Muscle layer of colon (tissue), 2 donors: ENCODE results near the gene CACNA1E.

ENCODE experiments used
- H3K27ac ChIP-seq: one replicate; pipeline ENCODE4 v1.7.0; 2013; ENCODE audit warnings: low read depth, mild to moderate bottlenecking, low read length, moderate library complexity
- H3K27me3 ChIP-seq, 2 donors: one replicate each; pipeline ENCODE4 v1.7.0; 2013; ENCODE audit warnings: low read length in 2 of 2, mild to moderate bottlenecking in 2 of 2; ENCODE audit not compliant: insufficient read depth in 2 of 2, control insufficient read depth in 1 of 2
- H3K36me3 ChIP-seq: one replicate; pipeline ENCODE4 v1.7.0; 2013; ENCODE audit warnings: mild to moderate bottlenecking, low read length; ENCODE audit not compliant: insufficient read depth
- H3K4me1 ChIP-seq: one replicate; pipeline ENCODE4 v1.7.0; 2013; ENCODE audit warnings: mild to moderate bottlenecking, low read length; ENCODE audit not compliant: insufficient read depth
- H3K4me3 ChIP-seq, 2 donors: one replicate each; pipeline ENCODE4 v1.7.0; 2013; ENCODE audit warnings: low read length in 2 of 2, low read depth in 1 of 2, mild to moderate bottlenecking in 1 of 2, moderate library complexity in 1 of 2
- H3K9ac ChIP-seq: one replicate; pipeline ENCODE4 v1.7.0; 2013; ENCODE audit warnings: low read length
- H3K9me3 ChIP-seq: one replicate; pipeline ENCODE4 v1.7.0; 2013; ENCODE audit warnings: mild to moderate bottlenecking, low read length
- donor health status: abdominal sarcoma.
- donor health status: Adenocarcinoma of cecum.

CACNA1E gene

DNA sequence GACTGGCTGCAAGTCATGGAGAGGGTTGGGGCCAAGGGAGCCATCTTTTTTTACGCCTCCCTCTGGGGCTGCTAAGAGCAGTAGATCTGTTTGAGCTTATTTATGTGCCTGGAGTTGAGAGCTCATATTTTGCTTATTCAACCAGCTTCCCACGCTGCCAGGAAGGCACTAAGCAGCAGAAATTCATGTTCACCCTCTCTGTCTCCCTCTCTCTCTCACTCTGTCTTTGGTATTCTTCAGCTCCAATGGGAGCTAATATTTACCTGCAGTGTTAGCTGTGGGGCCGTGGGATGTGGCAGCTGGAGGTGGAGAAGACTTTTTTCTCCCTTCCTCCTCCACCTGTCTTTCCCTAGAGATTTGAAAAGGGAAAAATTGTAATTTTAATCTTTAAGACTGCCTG lies 26.8 kb upstream of the CACNA1E start:
- Histone ChIP-seq H3K9ac (no peak overlapping the region), H3K36me3 (no peaks in the 10 kb centered on the region), H3K4me1 (no peaks in the 10 kb centered on the region), H3K27me3 (no peaks in the 10 kb centered on the region), H3K9me3 (no peaks in the 10 kb centered on the region), H3K27ac (no peak overlapping the region), H3K4me3 (no peak overlapping the region)

DNA sequence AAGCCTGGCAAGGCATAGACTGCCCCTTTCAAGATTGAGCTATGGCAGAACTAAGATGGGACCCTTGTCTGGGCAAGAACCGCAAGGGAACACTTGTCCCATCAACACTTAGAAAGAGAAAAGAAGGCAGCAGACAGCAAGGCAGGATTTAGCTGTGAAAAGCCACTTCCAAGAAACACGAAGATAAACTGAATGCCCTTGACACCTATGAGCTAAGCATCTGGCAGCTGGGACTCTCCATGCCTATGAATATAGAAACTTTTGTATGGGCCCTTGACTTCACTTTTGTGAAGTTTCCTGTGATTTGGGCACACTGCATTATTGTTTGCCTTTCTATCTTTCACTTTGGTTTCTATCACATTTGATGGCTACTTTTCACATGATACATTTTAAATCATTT lies 24.9 kb upstream of the CACNA1E start:
- H3K4me1 ChIP-seq = no peaks in the 10 kb centered on the region
- H3K9ac ChIP-seq = no peak overlapping the region
- H3K4me3 ChIP-seq = no peak overlapping the region
- no peak overlapping the region for H3K27ac ChIP-seq
- no peaks in the 10 kb centered on the region for H3K9me3 ChIP-seq
- no peaks in the 10 kb centered on the region for H3K36me3 ChIP-seq
- H3K27me3 ChIP-seq = no peaks in the 10 kb centered on the region

DNA sequence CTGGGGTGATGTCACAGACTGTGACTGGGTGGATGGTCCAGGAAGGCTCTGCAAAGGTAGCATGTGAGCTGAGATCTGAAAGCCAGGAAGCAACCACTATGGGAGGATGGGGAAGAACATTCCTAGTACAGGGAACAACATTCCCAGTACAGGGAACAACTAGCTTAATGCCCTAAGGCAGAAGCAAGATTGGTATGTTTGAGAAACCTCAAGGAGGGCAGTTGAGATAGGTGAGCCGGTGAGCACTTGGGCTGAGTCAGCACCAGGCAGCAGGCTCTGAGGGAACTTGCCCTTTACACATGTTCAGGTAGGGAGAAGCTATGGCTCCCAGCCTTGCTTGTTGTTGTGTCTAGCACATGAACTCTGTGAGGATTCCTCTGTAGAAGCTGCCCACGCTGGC lies 24.2 kb upstream of the CACNA1E start:
- Histone ChIP-seq H3K4me3 (no peak overlapping the region), H3K27ac (no peak overlapping the region), H3K9me3 (no peaks in the 10 kb centered on the region), H3K36me3 (no peaks in the 10 kb centered on the region), H3K4me1 (no peaks in the 10 kb centered on the region), H3K9ac (no peak overlapping the region), H3K27me3 (no peaks in the 10 kb centered on the region)

DNA sequence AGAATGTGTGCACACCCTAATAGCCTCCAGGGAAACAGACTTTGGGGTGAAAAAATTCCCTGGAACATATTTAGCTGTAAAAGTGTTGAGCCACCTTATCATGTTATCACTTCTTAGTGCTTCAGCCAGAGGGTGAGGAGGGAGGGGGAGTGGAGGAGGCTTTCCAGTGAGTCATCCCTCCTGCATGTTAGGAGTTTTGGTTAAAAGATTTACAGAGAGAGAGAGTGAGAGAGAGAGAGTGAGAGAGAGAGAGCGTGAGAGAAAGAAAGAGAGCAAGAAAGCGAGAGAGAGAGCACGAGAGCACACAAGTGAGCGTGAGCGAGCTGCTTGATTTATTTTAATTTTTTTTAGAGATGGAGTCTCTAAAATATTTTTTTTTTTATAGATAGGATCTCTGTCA lies 13.5 kb upstream of the CACNA1E start:
- no peak overlapping the region for H3K4me3 ChIP-seq
- H3K27me3 ChIP-seq = no peaks in the 10 kb centered on the region
- no peaks in the 10 kb centered on the region for H3K36me3 ChIP-seq
- no peaks in the 10 kb centered on the region for H3K4me1 ChIP-seq
- H3K9me3 ChIP-seq = no peaks in the 10 kb centered on the region
- no peak overlapping the region for H3K27ac ChIP-seq
- H3K9ac ChIP-seq = no peak overlapping the region

DNA sequence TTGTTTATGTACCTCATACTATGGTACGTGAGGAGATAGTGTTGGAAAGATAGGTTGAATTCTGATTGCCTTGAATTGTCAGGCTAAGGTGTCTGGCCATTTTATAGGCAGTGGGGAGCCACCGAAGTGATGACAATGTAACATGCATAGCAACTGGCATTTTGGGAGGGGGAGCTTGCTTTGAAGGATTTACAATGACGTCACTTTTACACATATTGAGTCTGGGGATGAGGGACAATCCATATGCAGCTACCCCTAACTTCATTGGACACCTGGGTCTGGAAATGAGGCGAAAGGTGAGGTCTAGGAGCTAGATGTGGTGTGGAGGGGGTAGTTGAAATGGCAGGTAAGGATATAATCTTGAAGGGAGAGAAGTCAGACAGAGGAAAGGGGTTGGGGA lies 7.7 kb upstream of the CACNA1E start:
- no peak overlapping the region for H3K4me3 ChIP-seq
- no peak overlapping the region for H3K9ac ChIP-seq
- H3K27ac ChIP-seq = no peak overlapping the region
- H3K4me1 ChIP-seq = no peaks in the 10 kb centered on the region
- no peaks in the 10 kb centered on the region for H3K27me3 ChIP-seq
- no peaks in the 10 kb centered on the region for H3K9me3 ChIP-seq
- no peaks in the 10 kb centered on the region for H3K36me3 ChIP-seq

DNA sequence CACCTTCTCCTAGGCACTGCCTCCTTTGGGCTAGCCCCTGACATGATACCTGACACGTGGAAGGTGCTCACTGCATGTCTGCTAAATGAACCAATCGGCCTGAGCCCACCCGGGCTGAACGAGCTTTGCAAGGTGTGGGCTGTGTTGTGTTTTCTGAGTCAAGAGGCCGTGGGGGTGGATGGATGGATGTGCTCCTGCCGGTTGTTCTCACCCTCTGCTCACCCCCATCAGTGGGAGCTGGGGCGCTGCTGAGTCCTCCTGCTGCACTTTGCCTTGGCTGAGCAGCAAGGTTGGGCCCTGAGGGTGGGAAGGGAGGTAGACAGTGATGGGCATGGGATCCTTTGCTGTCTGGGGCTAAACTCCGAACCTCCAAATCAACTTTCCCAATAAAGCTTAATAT lies 6.7 kb upstream of the CACNA1E start:
- Histone ChIP-seq H3K4me3 (no peak overlapping the region), H3K27ac (no peak overlapping the region), H3K4me1 (no peaks in the 10 kb centered on the region), H3K9me3 (no peaks in the 10 kb centered on the region), H3K9ac (no peak overlapping the region), H3K27me3 (peaks cover 0 to 5% of the 10 kb centered on the region in 2 donors), H3K36me3 (no peaks in the 10 kb centered on the region)

DNA sequence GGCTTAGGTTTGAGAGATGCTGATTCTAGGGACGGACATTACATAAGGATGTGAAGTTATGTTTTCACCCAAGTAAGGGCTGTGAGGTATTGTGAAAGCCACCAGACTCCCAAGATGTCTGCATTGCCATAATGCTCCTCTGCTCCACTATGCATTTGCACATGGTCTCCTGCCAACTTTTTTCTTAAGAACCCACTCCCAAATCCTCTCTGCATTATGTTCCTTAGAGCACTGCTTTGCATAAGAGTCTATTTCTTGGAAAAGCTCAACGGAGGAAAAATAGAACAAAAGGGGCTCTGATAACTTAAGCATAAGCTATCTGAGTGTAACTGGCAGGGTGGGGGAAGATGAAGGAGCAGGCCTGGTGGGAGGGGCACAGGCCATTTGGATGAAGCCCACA lies 5.0 kb upstream of the CACNA1E start:
- Histone ChIP-seq H3K36me3 (no peaks in the 10 kb centered on the region), H3K27me3 (peaks cover 0 to 22% of the 10 kb centered on the region in 2 donors), H3K9me3 (no peaks in the 10 kb centered on the region), H3K4me3 (no peak overlapping the region), H3K4me1 (peaks cover 4% of the 10 kb centered on the region), H3K9ac (no peak overlapping the region), H3K27ac (no peak overlapping the region)

DNA sequence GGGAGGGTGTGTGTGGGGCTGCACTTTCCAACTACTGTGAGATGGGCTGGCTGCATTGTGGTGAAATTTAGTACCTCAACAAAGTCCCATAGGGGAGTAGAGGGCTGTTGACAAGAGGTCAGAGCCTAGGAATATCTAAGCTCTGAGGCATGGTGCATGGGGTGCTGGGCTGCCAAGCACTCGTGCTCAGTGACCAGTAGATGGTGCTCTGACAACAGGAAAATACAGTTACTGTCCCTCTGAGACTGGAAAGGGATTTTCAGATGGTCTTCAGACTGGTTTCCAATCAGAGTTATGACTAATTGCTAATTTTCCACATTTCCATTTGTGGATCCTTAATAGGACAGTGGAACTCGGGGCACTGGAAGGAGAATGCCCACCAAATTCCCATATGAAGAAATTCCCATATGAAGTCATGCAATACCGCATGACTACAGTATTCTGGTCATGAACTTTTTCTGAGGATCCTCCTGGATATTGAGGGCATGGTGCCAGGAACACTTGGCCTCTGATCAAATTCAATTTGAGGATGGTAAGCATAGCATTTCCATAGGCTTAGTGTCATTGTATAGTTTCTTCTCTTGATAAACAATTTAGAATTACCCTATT lies 4.1 kb upstream of the CACNA1E start:
- Histone ChIP-seq H3K9me3 (no peaks in the 10 kb centered on the region), H3K9ac (no peak overlapping the region), H3K36me3 (no peaks in the 10 kb centered on the region), H3K4me1 (peaks cover 4% of the 10 kb centered on the region), H3K27me3 (peaks cover 8 to 32% of the 10 kb centered on the region in 2 donors), H3K4me3 (no peak overlapping the region), H3K27ac (no peak overlapping the region)

DNA sequence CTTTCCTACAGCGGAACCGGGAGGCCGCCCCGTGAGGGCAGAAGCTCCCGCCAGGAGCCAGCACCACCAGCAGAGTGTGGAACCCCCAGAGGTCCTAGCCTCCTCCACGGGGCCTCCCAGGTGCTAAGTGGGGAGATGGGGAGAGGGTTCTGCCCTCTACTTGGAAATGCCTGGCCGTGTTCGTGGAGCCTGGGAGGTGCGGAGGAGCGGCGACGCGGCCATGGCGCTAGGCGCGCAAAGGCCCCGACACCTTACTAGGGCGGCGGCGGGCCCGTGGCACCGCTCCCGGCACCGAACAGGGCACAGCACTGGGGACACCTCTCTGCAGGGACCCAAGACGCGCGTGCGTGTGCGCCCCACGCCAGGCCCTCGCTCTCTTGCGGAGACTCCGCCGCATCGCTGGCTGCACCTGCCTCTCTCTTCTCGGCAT lies 1.3 kb upstream of the CACNA1E start:
- no peaks in the 10 kb centered on the region for H3K36me3 ChIP-seq
- H3K4me1 ChIP-seq = peaks cover 4% of the 10 kb centered on the region
- H3K27me3 ChIP-seq = peaks cover 34 to 52% of the 10 kb centered on the region in 2 donors
- no peak overlapping the region for H3K27ac ChIP-seq
- H3K9me3 ChIP-seq = no peaks in the 10 kb centered on the region
- H3K4me3 ChIP-seq = no peak overlapping the region
- no peak overlapping the region for H3K9ac ChIP-seq

DNA sequence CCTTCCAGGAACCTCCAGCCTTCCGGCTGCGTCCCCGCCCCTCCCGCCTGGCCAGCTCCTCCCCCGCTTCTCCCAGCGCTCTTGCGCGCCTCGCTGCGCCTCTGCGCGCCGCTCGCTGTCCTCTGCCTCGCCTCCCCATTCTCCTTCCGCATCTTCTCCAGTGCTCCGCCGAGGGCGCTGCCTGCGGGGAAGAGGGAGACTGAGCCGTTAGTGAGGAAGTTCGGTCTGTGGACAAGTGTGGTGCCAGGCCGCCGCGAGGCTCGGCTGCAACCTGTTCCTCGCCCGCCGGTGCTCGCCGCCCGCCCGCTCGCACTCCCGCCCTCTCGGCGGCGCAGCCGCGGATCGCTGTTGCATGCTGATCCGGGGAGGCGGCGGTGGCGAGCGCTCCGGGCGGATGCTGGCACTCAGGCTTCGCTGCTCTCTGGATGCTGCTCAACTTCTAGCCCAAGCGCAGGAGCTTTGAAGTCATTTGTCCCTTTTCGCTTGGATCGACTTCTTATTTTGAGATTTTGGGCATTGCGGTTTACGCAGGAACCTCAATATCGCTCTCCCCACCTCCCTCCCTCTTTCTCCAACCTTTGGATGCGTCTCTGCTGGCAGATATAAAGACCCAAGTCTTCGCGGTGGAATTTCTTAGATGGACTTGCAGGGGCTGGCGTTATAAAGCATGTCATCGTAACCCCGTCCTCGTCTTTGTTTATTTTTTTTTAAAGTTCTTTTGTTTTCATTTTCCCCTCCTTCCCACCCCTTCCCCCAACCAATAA lies 614 bp upstream of the CACNA1E start:
- Histone ChIP-seq H3K36me3 (no peaks in the 10 kb centered on the region), H3K9ac (no peak overlapping the region), H3K27me3 (peaks cover 34 to 52% of the 10 kb centered on the region in 2 donors)

DNA sequence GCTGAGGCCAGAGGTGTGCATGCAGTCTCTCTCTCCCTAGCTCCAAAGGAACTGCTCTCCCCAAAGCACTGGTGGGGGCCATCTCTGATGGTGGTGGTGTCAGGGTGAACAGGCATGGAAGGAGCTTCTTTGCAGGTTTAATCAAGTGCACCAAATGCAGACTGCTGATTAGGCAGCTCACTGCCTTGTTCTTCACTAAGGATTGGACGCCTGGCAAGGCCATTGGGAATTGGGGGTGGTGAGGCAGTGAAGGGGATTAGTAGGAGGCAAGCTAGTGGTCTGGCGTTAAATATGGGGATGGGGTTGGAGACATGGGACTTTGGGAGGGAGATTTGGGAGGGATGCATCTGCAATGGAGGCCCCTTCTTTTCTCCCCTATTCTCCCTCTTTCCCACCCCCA lies 1.5 kb downstream of the CACNA1E start:
- Histone ChIP-seq H3K9me3 (no peaks in the 10 kb centered on the region), H3K36me3 (no peaks in the 10 kb centered on the region), H3K4me3 (no peak overlapping the region), H3K4me1 (peaks cover 4% of the 10 kb centered on the region), H3K27ac (no peak overlapping the region), H3K9ac (no peak overlapping the region), H3K27me3 (peaks cover 38 to 52% of the 10 kb centered on the region in 2 donors)

More for the DNA sequence above, 614 bp upstream of the CACNA1E start:
- Histone ChIP-seq H3K4me3 (peak overlapping the region in 1 of 2 donors; percentile 14), H3K9me3 (no peaks in the 10 kb centered on the region), H3K4me1 (peaks cover 4% of the 10 kb centered on the region), H3K27ac (no peak overlapping the region)
